Left ventricle myocardium superior (tissue), 1 donor: ENCODE results near the gene MRTFA. TPM values are rescaled to one million over a fixed set of nuclear protein-coding genes. Genes with fewer than 3 reads are reported as not detected.

Experiments used
- ATAC-seq: fragments of 200-7000 bp; cut with Tn5 transposase; one replicate; pipeline ENCODE4 v1.9.1; 2020; ENCODE audit warnings: mild to moderate bottlenecking, moderate library complexity
- DNase-seq: peaks from one replicate; pipeline ENCODE4 v3.0.0-alpha.2; 2020
- intact Hi-C: fragments of 100-400 bp; cut with micrococcal nuclease; formaldehyde crosslinking; loops from one replicate; pipeline ENCODE4 v1.11.0; 2022
- total RNA-seq: library from RNA; stranded (reverse); fragmentation: NEBNext Ultra II Directional; extraction: Animal tissue kit (Norgen Biotek cat#: 25700); gene quantifications from one replicate; pipeline ENCODE4 v1.2.1, GENCODE V29; 2021
- donor health status: DM: no; HTN: yes; CAD: no; lungs with severe emphysema.

Gene MRTFA
- total RNA-seq, 1 donor from 2014 or later: 32.5 TPM

- intact Hi-C loops: no loop called here
- DNase-seq: no peak
- no peak for ATAC-seq
Observed at GRCh38 chr22:40413873-40414272, 222.6 kb downstream of the MRTFA start.

- intact Hi-C loops: no loop called here
- ATAC-seq (no peak), DNase-seq (no peak)
Observed at GRCh38 chr22:40412441-40412840, 224.1 kb downstream of the MRTFA start.

- ATAC-seq (no peak), DNase-seq (peak; percentile 33)
- intact Hi-C loops: no loop called here
Observed at GRCh38 chr22:40411506-40411861, 225.0 kb downstream of the MRTFA start.

- intact Hi-C loops: no loop called here
- ATAC-seq: no peak
- DNase-seq: no peak
Observed at GRCh38 chr22:40410731-40411505, 225.6 kb downstream of the MRTFA start.

GRCh38 chr22:40410272-40410671 is 226.2 kb downstream of the MRTFA start:
- DNase-seq (no peak), ATAC-seq (no peak)
- intact Hi-C loops: no loop called here

GRCh38 chr22:40409613-40410113 is 226.9 kb downstream of the MRTFA start:
- ATAC-seq (no peak), DNase-seq (peak; percentile 28)

GRCh38 chr22:40408718-40409612 is 227.6 kb downstream of the MRTFA start:
- DNase-seq: no peak
- intact Hi-C loops: no loop called here
- ATAC-seq: no peak

More at GRCh38 chr22:40409613-40410113, 226.9 kb downstream of the MRTFA start:
- intact Hi-C loops: no loop called here

GRCh38 chr22:40407831-40408717 is 228.4 kb downstream of the MRTFA start:
- ATAC-seq: no peak
- intact Hi-C loops: no loop called here
- no peak for DNase-seq

- intact Hi-C loops: no loop called here
- no peak for ATAC-seq
- DNase-seq: peak; percentile 30
Observed at GRCh38 chr22:40407021-40407761, 229.3 kb downstream of the MRTFA start.

GRCh38 chr22:40406063-40406890 is 230.2 kb downstream of the MRTFA start:
- no peak for DNase-seq
- intact Hi-C loops: no loop called here
- ATAC-seq: no peak

- DNase-seq (no peak), ATAC-seq (peak; percentile 3)
- intact Hi-C loops: no loop called here
Observed at GRCh38 chr22:40405178-40406062, 231.1 kb downstream of the MRTFA start.

GRCh38 chr22:40404251-40405177 is 232.0 kb downstream of the MRTFA start:
- ATAC-seq (no peak), DNase-seq (no peak)
- intact Hi-C loops: no loop called here

- no peak for ATAC-seq
- intact Hi-C loops: no loop called here
Observed at GRCh38 chr22:40403651-40404050, 232.9 kb downstream of the MRTFA start.

GRCh38 chr22:40403141-40403540 is 233.4 kb downstream of the MRTFA start:
- ATAC-seq (no peak), DNase-seq (no peak)
- intact Hi-C loops: no loop called here

More at GRCh38 chr22:40403651-40404050, 232.9 kb downstream of the MRTFA start:
- DNase-seq: no peak

GRCh38 chr22:40401981-40402406 is 234.5 kb downstream of the MRTFA start:
- no peak for ATAC-seq
- intact Hi-C loops: no loop called here
- no peak for DNase-seq

- intact Hi-C loops: no loop called here
- ATAC-seq (no peak), DNase-seq (no peak)
Observed at GRCh38 chr22:40401532-40401931, 235.0 kb downstream of the MRTFA start.
